A549 (cell line): Measurements from ENCODE around the gene VPS37D. TPM values are rescaled to one million over a fixed set of nuclear protein-coding genes. Genes with fewer than 3 reads are reported as not detected.
"Not testable (repeated sequence)": the region's sequence is repeated elsewhere in the genome, so short reads cannot be mapped to it uniquely, and the experiment has no call there.

Source experiments
- ATAC-seq, 2 experiments: fragments of 200-7000 bp in 1 of 2; fragments of >200 bp in 1 of 2; cut with Nextera tagmentation in 1 of 2; cut with Tn5 transposase in 1 of 2; 3 replicates each; pipeline versions ENCODE4 v1.8.0 to v1.9.1; 2018 to 2020; ENCODE audit warnings: mild to moderate bottlenecking in 1 of 2, moderate library complexity in 1 of 2
- CTCF ChIA-PET: fragments of 300-600 bp; sonication (Branson Sonifier 250); formaldehyde crosslinking; extraction: SDS; loops from one replicate; lab custom pipeline; 2021; ENCODE audit warnings: antibody characterized with exemption, inconsistent platforms; lab: Yijun Ruan, JAX
- POLR2A ChIA-PET: fragments of 350-600 bp; formaldehyde crosslinking; extraction: SDS; loops from one replicate; lab custom pipeline; 2021; ENCODE audit warnings: antibody characterized with exemption, inconsistent platforms; lab: Yijun Ruan, JAX
- DNase-seq, 2 experiments: peaks; one replicate each; pipeline versions ENCODE4 v3.0.0 to v3.0.0-alpha.2; 2011 to 2016; ENCODE audit warnings: low read depth in 1 of 2, low spot score in 1 of 2
- FAIRE-seq: peaks from 2 replicates; lab custom pipeline; 2011; peaks lifted over from hg19 to GRCh38; lab: Jason Lieb, UNC
- H3K27ac ChIP-seq, 2 experiments: fragments of >200 bp; sonication (Bioruptor Twin); formaldehyde crosslinking; 3 replicates each; pipeline ENCODE4 v1.5.1; 2016 to 2017
- H3K4me1 ChIP-seq: fragments of >200 bp; sonication (Bioruptor Twin); formaldehyde crosslinking; 3 replicates; pipeline ENCODE4 v1.6.1; 2016
- H3K4me2 ChIP-seq: fragments of >200 bp; sonication (Bioruptor Twin); formaldehyde crosslinking; 3 replicates; pipeline ENCODE4 v1.6.1; 2016
- H3K4me3 ChIP-seq: fragments of >200 bp; sonication (Bioruptor Twin); formaldehyde crosslinking; 3 replicates; pipeline ENCODE4 v1.5.1; 2016
- H3K9me3 ChIP-seq: fragments of >200 bp; sonication (Bioruptor Twin); formaldehyde crosslinking; 3 replicates; pipeline ENCODE4 v1.6.1; 2016
- BHLHE40 ChIP-seq: IDR thresholded peaks from 2 replicates; pipeline ENCODE4 v1.6.1; 2012; ENCODE audit warnings: low read depth, low read length, inconsistent platforms
- CHD4 ChIP-seq: fragments of 200-600 bp; sonication (generic); IDR thresholded peaks from 2 replicates; pipeline ENCODE4 v1.6.1; 2016; ENCODE audit warnings: antibody characterized with exemption, mild to moderate bottlenecking, borderline replicate concordance
- FOSB ChIP-seq: fragments of 250-450 bp; sonication (Bioruptor Pico); IDR thresholded peaks from 2 replicates; pipeline ENCODE4 v1.5.0; 2020; ENCODE audit warnings: mild to moderate bottlenecking, moderate library complexity
- HEYL ChIP-seq: fragments of 250-450 bp; sonication (Bioruptor Pico); IDR thresholded peaks from 2 replicates; pipeline ENCODE4 v1.8.0; 2021; ENCODE audit warnings: mild to moderate bottlenecking, moderate library complexity
- HOXB5 ChIP-seq: fragments of 250-450 bp; sonication (Bioruptor Pico); IDR thresholded peaks from 2 replicates; pipeline ENCODE4 v1.5.0; 2020; ENCODE audit warnings: mild to moderate bottlenecking, moderate library complexity
- KDM1A ChIP-seq: fragments of 200-600 bp; sonication (generic); IDR thresholded peaks from 2 replicates; pipeline ENCODE4 v1.6.1; 2016; ENCODE audit warnings: low read depth, mild to moderate bottlenecking
- KDM5A ChIP-seq: fragments of 200-600 bp; sonication (generic); IDR thresholded peaks from 2 replicates; pipeline ENCODE4 v1.6.1; 2016; ENCODE audit warnings: antibody characterized with exemption, mild to moderate bottlenecking
- POLR2AphosphoS2 ChIP-seq: conservative IDR thresholded peaks from 2 replicates; pipeline ENCODE4 v1.6.1; 2012; ENCODE audit warnings: low read length, improper control_type of control experiment, inconsistent platforms
- RCOR1 ChIP-seq: fragments of 150-350 bp; IDR thresholded peaks from 2 replicates; pipeline ENCODE4 v1.6.1; 2014; ENCODE audit warnings: antibody characterized with exemption, low read length, low read depth
- RNF2 ChIP-seq: fragments of 200-600 bp; sonication (generic); IDR thresholded peaks from 2 replicates; pipeline ENCODE4 v1.6.1; 2016; ENCODE audit warnings: low read depth, mild to moderate bottlenecking, antibody characterized with exemption, moderate library complexity, borderline replicate concordance
- SMC3 ChIP-seq: fragments of >200 bp; sonication (Bioruptor Twin); formaldehyde crosslinking; IDR thresholded peaks from 3 replicates; pipeline ENCODE4 v1.6.1; 2018; ENCODE audit warnings: inconsistent platforms
- TFCP2L1 ChIP-seq: fragments of 250-450 bp; sonication (Bioruptor Pico); IDR thresholded peaks from 2 replicates; pipeline ENCODE4 v1.5.0; 2021; ENCODE audit warnings: mild to moderate bottlenecking
- TP53 ChIP-seq: fragments of 250-450 bp; sonication (Bioruptor Pico); IDR thresholded peaks from 2 replicates; pipeline ENCODE4 v1.5.0; 2021; ENCODE audit warnings: mild to moderate bottlenecking, moderate library complexity
- ZC3H11A ChIP-seq: fragments of 450-650 bp; IDR thresholded peaks from 2 replicates; pipeline ENCODE4 v1.6.1; 2014; ENCODE audit warnings: antibody characterized with exemption, mild to moderate bottlenecking
- WGBS: methylation state at CpG from one replicate; pipeline ENCODE4 v1.1.6; 2017; ENCODE audit errors: missing lambda C conversion rate; 5-methylcytosine and 5-hydroxymethylcytosine counted together
- polyA plus RNA-seq, 4 experiments: library from polyadenylated mRNA; depleted of rRNA in 3 of 4; stranded (reverse); fragments of >200 nt; fragmentation: RNase III in 1 of 4; extraction: RNeasy Plus Mini Kit Qiagen cat#74134 plus additional on column Dnase treatment in 1 of 4; gene quantifications; 2 replicates in 3 of 4; 3 replicates in 1 of 4; pipeline ENCODE4 v1.2.3, GENCODE V29; 2011 to 2017
- TF ChIP-seq, protein P1 (sequence below): fragments of >200 bp; sonication (Bioruptor Twin); formaldehyde crosslinking; IDR thresholded peaks from 2 replicates; pipeline ENCODE4 v1.6.1; 2016
- TF ChIP-seq, protein P2 (sequence below): IDR thresholded peaks from 2 replicates; pipeline ENCODE4 v1.6.1; 2012
- TF ChIP-seq, protein P3 (sequence below): fragments of 200-600 bp; sonication (generic); IDR thresholded peaks from 2 replicates; pipeline ENCODE4 v1.6.1; 2016; ENCODE audit warnings: antibody characterized with exemption, mild to moderate bottlenecking, moderate library complexity

VPS37D gene
- polyA plus RNA-seq, 2 of the 4 experiments (the other 2 are of a cell fraction): 2.6 to 3.3 TPM

DNA sequence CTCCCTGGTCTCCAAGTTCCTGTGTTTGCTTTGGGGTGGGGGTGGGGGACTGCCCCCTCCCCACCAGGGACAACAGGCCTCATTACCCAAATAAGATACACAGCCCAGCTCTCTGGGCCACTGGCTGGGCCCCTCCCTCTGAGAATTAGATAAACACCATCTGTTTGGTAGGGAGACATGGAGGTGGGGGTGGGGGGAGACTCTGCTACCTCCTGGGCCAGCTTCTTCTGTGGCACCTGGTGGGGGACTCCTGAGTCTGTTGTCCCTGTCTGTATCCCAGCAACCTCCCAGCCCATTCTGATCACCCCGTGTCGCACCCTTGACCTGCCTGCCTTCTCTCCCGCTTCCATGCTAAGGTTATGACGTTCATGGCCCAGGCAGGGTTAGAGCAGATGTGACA is 49.1 kb upstream of the VPS37D start:
- Histone ChIP-seq H3K27ac (0 out of 6 replicates have a peak overlapping the region, but pooled peaks of 1 of the 2 experiments have one; percentile 11), H3K4me2 (no peak overlapping the region), H3K9me3 (no peaks in the 10 kb centered on the region), H3K4me1 (peaks cover 29% of the 10 kb centered on the region), H3K4me3 (no peak overlapping the region)
- no peak for ATAC-seq
- no peak for FAIRE-seq
- 100% methylated on average over 3 of the region's 4 CpGs for WGBS
- POLR2A ChIA-PET: no interaction called here
- DNase-seq: no peak
- TF ChIP-seq ZC3H11A (no peak), RCOR1 (no peak), HEYL (no peak), KDM1A (no peak)
- CTCF ChIA-PET: interaction anchor here (1.4 to 9.1 kb wide), 5 partner anchors 10 to 116 kb away, joined by 6 to 98 read pairs (median 14); partner anchors contain the start of genes MLXIPL and VPS37D

DNA sequence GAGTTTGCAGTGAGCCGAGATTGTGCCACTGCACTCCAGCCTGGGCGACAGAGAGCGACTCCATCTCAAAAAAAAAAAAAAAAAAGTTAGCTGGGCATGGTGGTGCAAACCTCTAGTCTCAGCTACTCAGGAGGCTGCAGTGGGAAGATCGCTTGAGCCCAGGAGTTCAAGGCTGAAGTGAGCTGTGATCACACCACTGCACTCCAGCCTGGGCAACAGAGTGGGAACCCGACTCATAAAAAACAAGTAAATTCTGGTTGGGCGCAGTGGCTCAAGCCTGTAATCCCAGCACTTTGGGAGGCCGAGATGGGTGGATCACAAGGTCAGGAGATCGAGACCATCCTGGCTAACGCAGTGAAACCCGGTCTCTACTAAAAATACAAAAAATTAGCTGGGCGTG is 48.2 kb upstream of the VPS37D start:
- POLR2A ChIA-PET, FAIRE-seq, H3K4me2 ChIP-seq, H3K4me3 ChIP-seq, H3K27ac ChIP-seq, DNase-seq, ATAC-seq, H3K9me3 ChIP-seq: not testable (repeated sequence)
- CTCF ChIA-PET: interaction anchor here (0.9 to 9.1 kb wide), 6 partner anchors 14 to 115 kb away, joined by 3 to 93 read pairs (median 12); partner anchors contain the start of gene VPS37D
- WGBS: 86% methylated on average over 11 of the region's 11 CpGs
- H3K4me1 ChIP-seq: peaks cover 24% of the 10 kb centered on the region

DNA sequence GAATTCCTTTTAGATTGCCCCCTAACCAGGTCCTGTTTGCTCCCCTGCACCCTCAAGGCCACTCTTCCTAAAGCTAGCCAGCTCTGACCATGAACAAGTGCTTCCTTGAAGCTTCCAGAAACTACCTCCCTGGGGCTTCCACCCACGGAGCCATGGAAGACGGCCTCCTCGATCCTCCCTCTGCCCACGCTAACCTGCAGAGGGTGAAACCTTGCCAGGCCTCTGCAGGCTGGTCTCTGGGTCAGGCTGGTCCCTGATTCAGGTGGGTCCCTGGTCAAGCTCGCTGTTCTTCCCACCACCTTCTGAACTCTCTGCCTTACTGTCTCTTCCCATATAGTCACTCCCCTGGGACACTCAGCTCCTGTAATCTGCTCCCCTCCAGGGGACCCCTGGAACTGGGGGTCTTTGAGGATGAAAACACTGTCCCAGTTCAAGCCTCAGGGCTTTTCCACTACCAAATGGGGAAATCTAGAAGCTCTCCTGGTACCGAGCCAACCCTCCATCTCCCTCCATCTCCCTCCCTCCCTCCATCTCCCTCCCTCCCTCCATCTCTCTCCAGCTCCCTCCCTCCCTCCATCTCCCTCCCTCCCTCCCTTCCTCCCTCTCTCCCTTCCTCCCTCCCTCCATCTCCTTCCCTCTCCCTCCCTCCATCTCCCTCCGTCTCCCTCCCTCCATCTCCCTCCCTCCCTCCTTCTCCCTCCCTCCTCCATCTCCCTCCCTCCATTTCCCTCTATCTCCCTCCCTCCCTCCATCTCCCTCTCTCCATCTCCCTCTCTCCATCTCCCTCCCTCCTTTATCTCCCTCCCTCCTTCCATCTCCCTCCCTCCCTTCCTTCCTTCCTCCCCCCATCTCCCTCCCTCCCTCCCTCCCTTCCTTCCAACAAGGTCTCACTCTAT is 46.2 kb upstream of the VPS37D start:
- CTCF ChIA-PET: interaction anchor here (0.7 to 9.1 kb wide), 12 partner anchors 8 to 113 kb away, joined by 3 to 93 read pairs (median 8); no protein-coding TSS in a partner anchor
- no peak for DNase-seq
- TF ChIP-seq ZC3H11A (no peak), TP53 (CRISPR knock-in tag) (no peak), HOXB5 (CRISPR knock-in tag) (no peak), SMC3 (no peak), POLR2AphosphoS2 (no peak), FOSB (CRISPR knock-in tag) (no peak), CHD4 (no peak)
- Histone ChIP-seq H3K9me3 (no peaks in the 10 kb centered on the region), H3K27ac (no peak overlapping the region), H3K4me3 (no peak overlapping the region), H3K4me1 (peaks cover 21% of the 10 kb centered on the region), H3K4me2 (no peak overlapping the region)
- 78% methylated on average over 6 of the region's 7 CpGs for WGBS
- no peak for ATAC-seq
- POLR2A ChIA-PET: no interaction called here
- no peak for FAIRE-seq

DNA sequence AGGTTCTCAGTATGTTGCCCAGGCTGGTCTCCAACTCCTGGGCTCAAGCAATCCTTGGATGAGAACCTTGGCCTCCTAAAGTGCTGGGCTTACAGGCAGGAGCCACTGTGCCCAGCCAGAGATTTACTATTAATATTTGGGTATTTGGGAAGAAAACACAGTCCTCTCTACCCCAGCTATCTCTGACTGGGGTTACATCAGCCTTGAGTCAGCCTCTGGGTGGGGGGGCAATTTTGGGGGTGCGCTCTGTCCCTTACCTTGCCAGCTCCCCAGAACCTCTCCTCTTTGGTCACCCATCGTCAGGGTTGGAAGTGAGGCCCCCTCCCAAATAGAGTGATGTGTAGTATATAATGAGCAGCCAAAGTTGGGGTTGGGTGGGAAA is 45.1 kb upstream of the VPS37D start:
- WGBS: 100% methylated on average over 1 of the region's 2 CpGs
- CTCF ChIA-PET: interaction anchor here (0.8 to 9.1 kb wide), 10 partner anchors 9 to 112 kb away, joined by 3 to 93 read pairs (median 6); partner anchors contain the start of gene VPS37D
- TF ChIP-seq TFCP2L1 (CRISPR knock-in tag): no peak
- no peak for TF ChIP-seq KDM5A
- ATAC-seq (no peak), DNase-seq (no peak), FAIRE-seq (no peak)
- POLR2A ChIA-PET: no interaction called here
- peaks cover 21% of the 10 kb centered on the region for H3K4me1 ChIP-seq
- H3K4me3 ChIP-seq: no peak overlapping the region
- peak overlapping the region; percentile 1; the same call in 1 of the 3 replicates for H3K4me2 ChIP-seq
- H3K9me3 ChIP-seq: no peaks in the 10 kb centered on the region
- peak overlapping the region in 1 of 2 experiments; percentile 92; a peak in 2 of 6 replicates for H3K27ac ChIP-seq

DNA sequence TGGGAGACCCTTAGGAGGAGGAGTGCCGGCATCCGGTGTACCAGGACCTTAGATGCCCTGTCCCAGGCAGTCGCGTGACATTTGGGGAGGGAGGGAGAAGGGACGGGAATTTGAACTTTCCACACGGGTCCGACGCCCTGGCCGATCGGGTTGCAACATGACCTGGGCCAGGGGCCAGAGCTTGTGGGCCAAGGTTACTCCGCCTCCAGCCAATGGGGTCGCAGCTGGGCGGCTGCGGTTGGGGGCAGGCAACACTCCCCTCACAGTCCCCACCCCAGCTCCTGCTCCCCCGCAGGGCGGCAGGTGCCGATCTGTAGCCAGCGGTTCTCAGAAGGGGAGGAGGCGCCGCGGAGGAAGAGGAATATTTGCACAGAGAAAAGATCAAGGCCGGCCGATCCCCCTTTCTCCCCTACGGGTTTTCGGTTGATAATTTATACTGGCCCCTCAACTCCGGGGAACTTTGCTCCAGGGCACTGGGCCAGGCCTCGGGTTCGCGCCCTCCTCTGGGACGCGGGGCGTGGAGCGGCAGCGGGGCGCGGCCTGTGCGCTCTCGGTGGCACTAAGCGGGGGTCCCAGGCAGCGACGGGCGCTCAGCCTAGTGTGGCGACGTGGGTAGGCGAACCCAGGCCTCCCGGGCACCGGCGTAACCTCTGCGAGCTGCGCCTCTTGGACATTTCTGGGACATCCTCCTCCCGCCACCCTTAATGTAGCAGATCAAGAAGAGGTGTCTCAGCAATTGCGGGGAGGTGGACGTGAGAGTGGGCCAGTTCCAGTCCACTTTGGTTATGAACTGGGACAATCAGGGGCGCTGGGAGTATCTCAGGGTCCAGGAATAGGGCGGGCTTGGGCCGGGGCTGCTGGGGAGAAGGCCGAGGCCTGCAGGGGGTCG is 44.5 kb upstream of the VPS37D start:
- ChIA-PET POLR2A (no interaction called here), CTCF (interaction anchor here (0.9 to 9.1 kb wide), 5 partner anchors 9 to 112 kb away, joined by 3 to 93 read pairs (median 9); no protein-coding TSS in a partner anchor)
- H3K9me3 ChIP-seq: no peaks in the 10 kb centered on the region
- H3K27ac ChIP-seq: peak overlapping the region in 1 of 2 experiments; percentile 92; a peak in 2 of 6 replicates
- ATAC-seq: no peak
- FAIRE-seq: no peak
- H3K4me3 ChIP-seq: no peak overlapping the region
- 89% methylated on average over 54 of the region's 58 CpGs for WGBS
- H3K4me1 ChIP-seq: peaks cover 21% of the 10 kb centered on the region
- H3K4me2 ChIP-seq: peak overlapping the region; percentile 96; the same call in 2 of the 3 replicates
- no peak for DNase-seq
- TF ChIP-seq HOXB5 (CRISPR knock-in tag) (no peak), BHLHE40 (no peak), ZC3H11A (no peak), POLR2AphosphoS2 (no peak), RNF2 (no peak)
- TF ChIP-seq, protein P1, sequence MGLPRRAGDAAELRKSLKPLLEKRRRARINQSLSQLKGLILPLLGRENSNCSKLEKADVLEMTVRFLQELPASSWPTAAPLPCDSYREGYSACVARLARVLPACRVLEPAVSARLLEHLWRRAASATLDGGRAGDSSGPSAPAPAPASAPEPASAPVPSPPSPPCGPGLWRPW: no peak
- TF ChIP-seq, protein P2, sequence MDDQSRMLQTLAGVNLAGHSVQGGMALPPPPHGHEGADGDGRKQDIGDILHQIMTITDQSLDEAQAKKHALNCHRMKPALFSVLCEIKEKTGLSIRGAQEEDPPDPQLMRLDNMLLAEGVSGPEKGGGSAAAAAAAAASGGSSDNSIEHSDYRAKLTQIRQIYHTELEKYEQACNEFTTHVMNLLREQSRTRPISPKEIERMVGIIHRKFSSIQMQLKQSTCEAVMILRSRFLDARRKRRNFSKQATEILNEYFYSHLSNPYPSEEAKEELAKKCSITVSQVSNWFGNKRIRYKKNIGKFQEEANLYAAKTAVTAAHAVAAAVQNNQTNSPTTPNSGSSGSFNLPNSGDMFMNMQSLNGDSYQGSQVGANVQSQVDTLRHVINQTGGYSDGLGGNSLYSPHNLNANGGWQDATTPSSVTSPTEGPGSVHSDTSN: no peak
- TF ChIP-seq, protein P3, sequence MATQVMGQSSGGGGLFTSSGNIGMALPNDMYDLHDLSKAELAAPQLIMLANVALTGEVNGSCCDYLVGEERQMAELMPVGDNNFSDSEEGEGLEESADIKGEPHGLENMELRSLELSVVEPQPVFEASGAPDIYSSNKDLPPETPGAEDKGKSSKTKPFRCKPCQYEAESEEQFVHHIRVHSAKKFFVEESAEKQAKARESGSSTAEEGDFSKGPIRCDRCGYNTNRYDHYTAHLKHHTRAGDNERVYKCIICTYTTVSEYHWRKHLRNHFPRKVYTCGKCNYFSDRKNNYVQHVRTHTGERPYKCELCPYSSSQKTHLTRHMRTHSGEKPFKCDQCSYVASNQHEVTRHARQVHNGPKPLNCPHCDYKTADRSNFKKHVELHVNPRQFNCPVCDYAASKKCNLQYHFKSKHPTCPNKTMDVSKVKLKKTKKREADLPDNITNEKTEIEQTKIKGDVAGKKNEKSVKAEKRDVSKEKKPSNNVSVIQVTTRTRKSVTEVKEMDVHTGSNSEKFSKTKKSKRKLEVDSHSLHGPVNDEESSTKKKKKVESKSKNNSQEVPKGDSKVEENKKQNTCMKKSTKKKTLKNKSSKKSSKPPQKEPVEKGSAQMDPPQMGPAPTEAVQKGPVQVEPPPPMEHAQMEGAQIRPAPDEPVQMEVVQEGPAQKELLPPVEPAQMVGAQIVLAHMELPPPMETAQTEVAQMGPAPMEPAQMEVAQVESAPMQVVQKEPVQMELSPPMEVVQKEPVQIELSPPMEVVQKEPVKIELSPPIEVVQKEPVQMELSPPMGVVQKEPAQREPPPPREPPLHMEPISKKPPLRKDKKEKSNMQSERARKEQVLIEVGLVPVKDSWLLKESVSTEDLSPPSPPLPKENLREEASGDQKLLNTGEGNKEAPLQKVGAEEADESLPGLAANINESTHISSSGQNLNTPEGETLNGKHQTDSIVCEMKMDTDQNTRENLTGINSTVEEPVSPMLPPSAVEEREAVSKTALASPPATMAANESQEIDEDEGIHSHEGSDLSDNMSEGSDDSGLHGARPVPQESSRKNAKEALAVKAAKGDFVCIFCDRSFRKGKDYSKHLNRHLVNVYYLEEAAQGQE: no peak
